Left lung (tissue), 10 donors: ENCODE results near the gene SRRM3. TPM values are rescaled to one million over a fixed set of nuclear protein-coding genes. Genes with fewer than 3 reads are reported as not detected.

Experiments
- ATAC-seq: fragments of 200-7000 bp; cut with Tn5 transposase; one replicate; pipeline ENCODE4 v1.9.1; 2020; ENCODE audit warnings: moderate library complexity
- DNase-seq, 4 donors: peaks; one replicate each; pipeline ENCODE4 v3.0.0-alpha.2; 2013 to 2020
- H3K27ac ChIP-seq, 2 donors: fragments of 200-600 bp; sonication (generic) in 1 of 2; one replicate each; pipeline versions ENCODE4 v1.5.0 to v1.8.0; 2020 to 2021
- H3K27me3 ChIP-seq, 2 donors: fragments of 200-600 bp; sonication (generic) in 1 of 2; one replicate each; pipeline versions ENCODE4 v1.5.0 to v1.8.0; 2020 to 2021
- H3K36me3 ChIP-seq, 2 donors: fragments of 200-600 bp; sonication (generic) in 1 of 2; one replicate each; pipeline versions ENCODE4 v1.5.0 to v1.8.0; 2020 to 2021
- H3K4me1 ChIP-seq, 2 donors: fragments of 200-600 bp; one replicate each; pipeline ENCODE4 v1.8.0; 2021
- H3K4me3 ChIP-seq, 2 donors: fragments of 200-600 bp; sonication (generic) in 1 of 2; one replicate each; pipeline versions ENCODE4 v1.5.0 to v1.8.0; 2020 to 2021; ENCODE audit warnings: mild to moderate bottlenecking in 1 of 2
- H3K9me3 ChIP-seq, 2 donors: fragments of 200-600 bp; sonication (generic) in 1 of 2; one replicate each; pipeline versions ENCODE4 v1.5.0 to v1.8.0; 2020 to 2021
- intact Hi-C, 2 donors: fragments of 100-400 bp; cut with DNase I; formaldehyde crosslinking; loops; one replicate each; pipeline versions ENCODE4 v1.11.2 to v1.14.2; 2022
- polyA plus RNA-seq, 6 donors: library from polyadenylated mRNA; unstranded; fragments of 120-200 nt; gene quantifications; one replicate each; pipeline ENCODE4 v1.2.1, GENCODE V29; 2013; ENCODE audit not compliant: insufficient read length in 6 of 6
- total RNA-seq, 2 donors: library from RNA; stranded (reverse); fragmentation: NEBNext Ultra II Directional; extraction: Animal tissue kit (Norgen Biotek cat#: 25700); gene quantifications; one replicate each; pipeline ENCODE4 v1.2.1, GENCODE V29; 2021
- TF ChIP-seq, protein P1 (sequence below), 2 donors: fragments of 200-600 bp; sonication (generic) in 1 of 2; IDR thresholded peaks; one replicate each; pipeline versions ENCODE4 v1.5.0 to v1.8.0; 2021; ENCODE audit warnings: antibody characterized with exemption in 2 of 2
- donor health status: DM: no; HTN: yes; CAD: no.
- donor health status: DM: no; HTN: no; CAD: no.

SRRM3 gene
- total and polyA plus RNA-seq, 8 donors = 0.27 to 2.0 (median 0.67) TPM

DNA sequence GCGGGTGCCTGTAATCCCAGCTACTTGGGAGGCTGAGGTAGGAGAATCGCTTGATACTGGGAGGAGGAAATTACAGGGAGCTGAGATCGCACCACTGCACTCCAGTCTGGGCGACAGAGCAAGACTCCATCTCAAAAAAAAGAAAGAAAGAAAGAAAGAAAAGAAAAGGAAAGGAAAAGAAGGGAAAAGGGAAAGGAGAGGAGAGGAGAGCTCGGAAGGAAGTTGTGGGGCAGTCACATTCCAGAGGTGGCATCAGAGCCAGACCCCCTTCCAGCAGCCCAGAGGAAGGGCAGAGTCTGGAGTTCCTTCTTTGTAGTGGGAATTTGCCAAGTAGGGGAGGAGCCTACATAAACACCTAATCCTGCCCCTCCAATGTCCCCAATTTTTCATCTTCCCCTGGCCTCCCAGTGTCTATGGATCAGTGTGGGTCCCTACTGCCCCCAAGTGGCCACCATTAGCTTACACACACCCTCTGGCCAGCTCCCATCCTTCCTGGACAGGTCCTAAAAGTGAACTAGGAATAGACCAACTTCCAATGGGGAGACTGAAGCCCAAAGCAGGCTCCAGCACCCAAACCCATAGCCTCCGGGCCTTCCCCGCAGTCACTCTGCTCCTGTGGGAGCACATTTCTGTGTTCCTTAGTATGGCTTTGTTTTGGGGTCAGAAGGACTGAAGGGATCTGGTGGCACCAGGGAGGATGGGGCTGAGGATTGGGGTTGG lies 61.1 kb downstream of the SRRM3 start:
- H3K27ac ChIP-seq = no peak overlapping the region
- ATAC-seq (peak; percentile 89), DNase-seq (peak in 2 of 4 donors; percentile 48 to 55)
- H3K36me3 ChIP-seq = no peaks in the 10 kb centered on the region
- no peaks in the 10 kb centered on the region for H3K9me3 ChIP-seq
- intact Hi-C loops = loop anchor here in 1 of 2 donors (5.0 kb wide), 1 partner anchor 86 kb away; no protein-coding TSS in a partner anchor
- TF ChIP-seq, protein P1, sequence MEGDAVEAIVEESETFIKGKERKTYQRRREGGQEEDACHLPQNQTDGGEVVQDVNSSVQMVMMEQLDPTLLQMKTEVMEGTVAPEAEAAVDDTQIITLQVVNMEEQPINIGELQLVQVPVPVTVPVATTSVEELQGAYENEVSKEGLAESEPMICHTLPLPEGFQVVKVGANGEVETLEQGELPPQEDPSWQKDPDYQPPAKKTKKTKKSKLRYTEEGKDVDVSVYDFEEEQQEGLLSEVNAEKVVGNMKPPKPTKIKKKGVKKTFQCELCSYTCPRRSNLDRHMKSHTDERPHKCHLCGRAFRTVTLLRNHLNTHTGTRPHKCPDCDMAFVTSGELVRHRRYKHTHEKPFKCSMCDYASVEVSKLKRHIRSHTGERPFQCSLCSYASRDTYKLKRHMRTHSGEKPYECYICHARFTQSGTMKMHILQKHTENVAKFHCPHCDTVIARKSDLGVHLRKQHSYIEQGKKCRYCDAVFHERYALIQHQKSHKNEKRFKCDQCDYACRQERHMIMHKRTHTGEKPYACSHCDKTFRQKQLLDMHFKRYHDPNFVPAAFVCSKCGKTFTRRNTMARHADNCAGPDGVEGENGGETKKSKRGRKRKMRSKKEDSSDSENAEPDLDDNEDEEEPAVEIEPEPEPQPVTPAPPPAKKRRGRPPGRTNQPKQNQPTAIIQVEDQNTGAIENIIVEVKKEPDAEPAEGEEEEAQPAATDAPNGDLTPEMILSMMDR (IDR thresholded peaks at IDR 0.05) = peak; percentile 57 to 68
- H3K27me3 ChIP-seq = peaks cover 24 to 72% of the 10 kb centered on the region in 2 donors
- H3K4me3 ChIP-seq = no peak overlapping the region
- peaks cover 7 to 14% of the 10 kb centered on the region in 2 donors for H3K4me1 ChIP-seq

DNA sequence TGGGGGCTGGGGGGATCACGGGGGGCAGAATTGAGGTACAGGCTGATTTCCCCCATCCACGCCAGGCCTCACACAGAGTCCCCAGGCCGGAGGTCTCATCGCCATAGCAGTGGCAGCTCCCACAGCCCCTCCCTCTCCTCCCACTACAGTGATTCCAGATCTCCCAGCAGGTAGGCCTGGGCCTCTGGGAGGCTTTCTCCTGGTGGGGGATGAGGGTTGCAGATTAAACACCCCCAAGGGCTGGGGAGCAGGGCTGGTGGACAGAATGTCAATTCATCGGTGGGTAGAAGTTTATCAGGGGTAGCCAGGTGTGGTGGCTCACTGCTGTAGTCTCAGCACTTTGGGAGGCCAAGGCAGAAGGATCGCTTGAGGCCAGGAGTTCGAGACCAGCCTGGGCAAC lies 63.6 kb downstream of the SRRM3 start:
- Histone ChIP-seq H3K4me3 (no peak overlapping the region), H3K27ac (no peak overlapping the region), H3K27me3 (peaks cover 28 to 72% of the 10 kb centered on the region in 2 donors), H3K36me3 (no peaks in the 10 kb centered on the region), H3K9me3 (no peaks in the 10 kb centered on the region), H3K4me1 (peaks cover 7 to 10% of the 10 kb centered on the region in 2 donors)
- DNase-seq (no peak), ATAC-seq (no peak)
- intact Hi-C loops = no loop called here
- TF ChIP-seq, protein P1 (IDR thresholded peaks at IDR 0.05) = no peak

DNA sequence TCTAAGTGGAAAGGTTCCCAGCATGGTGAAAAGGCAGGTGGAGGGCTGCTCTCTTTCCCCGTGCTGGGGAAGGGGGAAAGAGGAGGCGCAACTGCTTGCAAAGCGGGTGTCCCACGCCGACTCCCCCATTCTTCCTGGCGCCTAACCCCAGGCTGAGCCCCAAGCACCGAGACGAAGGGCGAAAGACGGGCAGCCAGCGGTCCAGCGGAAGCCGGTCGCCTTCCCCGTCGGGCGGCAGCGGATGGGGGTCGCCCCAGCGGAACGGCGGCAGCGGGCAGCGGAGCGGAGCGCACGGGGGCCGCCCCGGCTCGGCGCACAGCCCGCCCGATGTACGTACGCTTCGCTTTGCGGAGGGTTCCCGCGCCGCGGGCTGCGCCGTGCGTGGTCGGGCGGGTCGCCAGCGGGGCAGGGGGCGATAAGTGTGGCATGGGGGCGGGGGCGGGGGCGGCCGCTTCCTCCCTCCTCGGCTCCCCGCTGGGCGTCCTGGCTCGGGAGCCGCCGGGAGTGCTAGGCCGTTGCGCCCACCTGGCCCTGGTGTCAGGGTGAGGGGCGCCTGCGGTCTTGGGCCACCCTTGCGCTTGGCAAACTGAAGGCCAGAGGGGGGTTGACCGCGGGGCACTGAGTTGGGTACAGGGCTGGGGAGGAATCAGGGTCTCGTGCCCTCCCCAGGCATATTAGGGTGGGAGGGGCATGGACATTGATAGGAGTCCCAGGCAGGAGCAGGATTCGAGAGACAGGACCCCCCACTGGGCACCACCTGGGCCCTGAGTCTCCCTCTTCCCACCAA lies 65.6 kb downstream of the SRRM3 start:
- ATAC-seq (no peak), DNase-seq (no peak)
- peaks cover 28 to 71% of the 10 kb centered on the region in 2 donors for H3K27me3 ChIP-seq
- H3K27ac ChIP-seq = no peak overlapping the region
- no peaks in the 10 kb centered on the region for H3K9me3 ChIP-seq
- no peaks in the 10 kb centered on the region for H3K36me3 ChIP-seq
- peaks cover 7 to 10% of the 10 kb centered on the region in 2 donors for H3K4me1 ChIP-seq
- H3K4me3 ChIP-seq = peak overlapping the region; percentile 9 to 13
- intact Hi-C loops = no loop called here
- TF ChIP-seq, protein P1 (IDR thresholded peaks at IDR 0.05) = no peak

DNA sequence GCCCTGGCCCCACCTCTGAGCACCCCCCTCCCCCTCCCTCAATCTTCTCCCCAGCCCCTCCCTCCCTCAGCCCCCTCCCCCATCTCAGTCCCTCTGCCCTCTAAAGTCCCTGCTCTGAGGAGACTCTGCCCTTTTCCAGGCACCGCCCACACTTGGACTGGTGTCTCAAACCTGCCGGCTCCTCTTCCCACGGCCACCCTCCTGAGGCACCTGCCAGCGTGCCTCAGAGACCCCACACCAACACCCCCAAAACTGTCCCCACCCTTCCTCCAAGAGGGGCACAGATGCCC lies 66.1 kb downstream of the SRRM3 start:
- Histone ChIP-seq H3K36me3 (no peaks in the 10 kb centered on the region), H3K4me3 (no peak overlapping the region), H3K27me3 (peaks cover 28 to 71% of the 10 kb centered on the region in 2 donors), H3K4me1 (peaks cover 7 to 10% of the 10 kb centered on the region in 2 donors), H3K27ac (no peak overlapping the region), H3K9me3 (no peaks in the 10 kb centered on the region)
- ATAC-seq = no peak
- intact Hi-C loops = no loop called here
- DNase-seq = no peak
- TF ChIP-seq, protein P1 (IDR thresholded peaks at IDR 0.05) = no peak

DNA sequence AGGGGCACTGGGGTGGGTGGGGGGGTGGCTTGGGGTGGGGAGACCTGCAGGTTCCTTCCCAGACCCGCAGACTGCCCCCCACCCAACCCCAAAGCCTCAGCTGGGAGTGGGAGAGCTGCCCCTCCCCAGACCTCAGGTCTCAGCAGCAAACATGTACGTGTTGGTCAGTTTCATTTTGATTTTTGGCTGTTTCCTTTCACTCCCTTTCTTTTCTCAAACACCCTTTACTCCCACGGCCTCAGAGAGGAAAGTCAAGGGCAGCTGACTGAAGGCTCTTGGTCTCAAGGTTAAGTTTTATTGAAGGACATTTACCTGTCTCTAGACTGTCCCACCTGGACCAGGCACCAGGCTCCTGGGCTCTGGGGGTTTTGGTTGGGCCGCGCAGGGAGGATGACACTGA lies 66.7 kb downstream of the SRRM3 start:
- Histone ChIP-seq H3K36me3 (no peaks in the 10 kb centered on the region), H3K27ac (no peak overlapping the region), H3K4me1 (peaks cover 7 to 10% of the 10 kb centered on the region in 2 donors), H3K27me3 (peaks cover 33 to 71% of the 10 kb centered on the region in 2 donors), H3K4me3 (no peak overlapping the region), H3K9me3 (no peaks in the 10 kb centered on the region)
- DNase-seq = no peak
- intact Hi-C loops = no loop called here
- TF ChIP-seq, protein P1 (IDR thresholded peaks at IDR 0.05) = no peak
- no peak for ATAC-seq
